Measurements from ENCODE around the gene TBC1D13. TPM values are rescaled to one million over a fixed set of nuclear protein-coding genes. Genes with fewer than 3 reads are reported as not detected.

Gene TBC1D13
- total and polyA plus RNA-seq, 10 of the 15 experiments (the other 5 are each of a cell fraction or from before 2014, with no cell fraction given), result 3.0 to 23.1 (median 16.5) TPM

GRCh38 chr9:128810873-128811272 is 23.8 kb downstream of the TBC1D13 start (continued):
- TF ChIP-seq ZBTB11 (CRISPR knock-in tag; IDR thresholded peaks at IDR 0.05) (no peak), PBX3 (IDR thresholded peaks at IDR 0.05; ENCODE audit: insufficient replicate concordance, low read depth, low read length) (no peak)

GRCh38 chr9:128818099-128818838 is 31.2 kb downstream of the TBC1D13 start, which contains the start of gene ENDOG:
TSS of gene ENDOG (plus strand) at chr9:128818500. CDS start at chr9:128818685, 185 bp downstream.
- ATAC-seq, result peak; percentile 96
- intact Hi-C loops (cut with micrococcal nuclease; ENCODE audit: unreplicated experiment) (loop anchor here (10.0 kb wide), 1 partner anchor 173 kb away; no protein-coding TSS in a partner anchor), in situ Hi-C loops (cut with MboI) (no loop called here)
- FAIRE-seq, result peak; percentile 96
- ChIA-PET RAD21 (ENCODE audit: unreplicated experiment) (interaction anchor here (0.6 to 1.8 kb wide), 20 partner anchors 8 to 448 kb away, joined by 3 to 12 read pairs (median 3); partner anchors contain the start of genes KYAT1, ODF2, PKN3 and SPOUT1), POLR2A (interaction anchor here (0.6 to 2.5 kb wide), 14 partner anchors 9 to 267 kb away, joined by 3 to 15 read pairs (median 6); partner anchors contain the start of genes SPOUT1, ZDHHC12 and ZER1), CTCF (interaction anchor here (0.6 to 3.3 kb wide), 38 partner anchors 8 to 448 kb away, joined by 3 to 29 read pairs (median 4); partner anchors contain the start of genes CERCAM, IER5L, PKN3 and SPOUT1), SMC1A (ENCODE audit: uncharacterized antibody, unreplicated experiment) (interaction anchor here (0.5 to 1.8 kb wide), 9 partner anchors 10 to 120 kb away, joined by 3 to 8 read pairs (median 4); partner anchors contain the start of gene SPOUT1)
- BruUV-seq (replicated peaks), result TSS peak; percentile 66
- Histone ChIP-seq H3K4me1 (ENCODE audit: control insufficient read depth, insufficient read depth, low read length) (peaks cover 7% of the 10 kb centered on the region; the same call in 1 of the 2 replicates), H3K4me2 (ENCODE audit: control insufficient read depth, insufficient read depth) (peak within 1 kb of the TSS; percentile 97), H3K27me3 (replicated peaks in 1 of 2; ENCODE audit: control insufficient read depth in 2 of 2, insufficient read depth in 2 of 2, low read length in 1 of 2) (no peaks in the 10 kb centered on the region), H3K27ac (ENCODE audit: control insufficient read depth, insufficient read depth) (peak within 1 kb of the TSS; percentile 60), H3K9ac (ENCODE audit: control insufficient read depth, insufficient read depth, low read length) (peak within 1 kb of the TSS; percentile 45), H2AFZ (ENCODE audit: control insufficient read depth, low read depth, low read length) (peak within 1 kb of the TSS; percentile 96), H3K4me3 (peak within 1 kb of the TSS; percentile 60), H3K9me3 (replicated peaks; ENCODE audit: control insufficient read depth, insufficient read depth, low read length) (no peaks in the 10 kb centered on the region), H3K79me2 (ENCODE audit: control insufficient read depth, insufficient read depth, low read length) (peaks cover 3% of the 10 kb centered on the region; the same call in 1 of the 2 replicates), H3K36me3 (ENCODE audit: control insufficient read depth in 2 of 2, insufficient read depth in 2 of 2, low read length in 1 of 2) (peaks cover 7 to 8% of the 10 kb centered on the region in 2 experiments; a peak in 3 of 4 replicates), H4K20me1 (ENCODE audit: control insufficient read depth, insufficient read depth) (no peaks in the 10 kb centered on the region)
- DNase-seq (ENCODE audit: low read depth, low spot score), result peak; percentile 94
- WGBS (ENCODE audit: insufficient coverage, insufficient replicate concordance, low lambda C conversion rate, missing lambda C conversion rate), result under 1% methylated on average over 59 of the region's 70 CpGs
- TF ChIP-seq ESRRA (IDR thresholded peaks at IDR 0.05; ENCODE audit: low read length) (no peak), CBX3 (IDR thresholded peaks at IDR 0.05; ENCODE audit: borderline replicate concordance, low read depth) (no peak), USF1 (IDR thresholded peaks at IDR 0.05; ENCODE audit: borderline replicate concordance, extremely low read length, insufficient read depth, low read depth, low read length) (no peak), E2F8 (IDR thresholded peaks at IDR 0.05; ENCODE audit: low read depth, partially characterized antibody) (no peak), RFX5 (IDR thresholded peaks at IDR 0.05; ENCODE audit: low read depth, low read length) (0 out of 2 replicates have a peak, but pooled peaks have one; percentile 19), ZNF274 (IDR thresholded peaks at IDR 0.05; ENCODE audit: insufficient read depth, insufficient read length) (no peak), JUNB (IDR thresholded peaks at IDR 0.05) (no peak), BHLHE40 (IDR thresholded peaks at IDR 0.05; ENCODE audit: borderline replicate concordance in 1 of 2, low read depth in 2 of 2, low read length in 1 of 2) (peak; percentile 9 to 31; a peak in 3 of 4 replicates), MYB (IDR thresholded peaks at IDR 0.05; ENCODE audit: borderline replicate concordance, low read depth, low read length) (no peak)
